HCT116 (cell line): ENCODE results near the gene TTLL7. TPM values are rescaled to one million over a fixed set of nuclear protein-coding genes. Genes with fewer than 3 reads are reported as not detected.

Experiments
- ATAC-seq: fragments of 200-7000 bp; cut with Tn5 transposase; 2 replicates; pipeline ENCODE4 v1.9.1; 2020; ENCODE audit warnings: mild to moderate bottlenecking, moderate library complexity
- BruUV-seq: library from RNA; stranded (reverse); fragments of 400-500 nt; replicated peaks from 2 replicates; lab custom pipeline; 2021; lab: Mats Ljungman, UMichigan
- CTCF ChIA-PET: fragments of 300-600 bp; sonication (Branson Sonifier 250); formaldehyde crosslinking; loops from one replicate; lab custom pipeline; 2021; ENCODE audit warnings: antibody characterized with exemption; lab: Charles Lee
- POLR2A ChIA-PET: fragments of 300-600, 350-600 bp; sonication (Branson Sonifier 250); formaldehyde crosslinking; loops from one replicate; lab custom pipeline; 2021; ENCODE audit warnings: antibody characterized with exemption; lab: Charles Lee
- RAD21 ChIA-PET, 2 experiments: fragments of 300-600 bp; sonication (Branson Sonifier 250); formaldehyde crosslinking; loops; one replicate each; lab custom pipeline; 2023; ENCODE audit warnings: low total read pairs in 2 of 2; ENCODE audit not compliant: uncharacterized antibody in 2 of 2, unreplicated experiment in 2 of 2, low non-redundant PET in 1 of 2; lab: Charles Lee
- DNase-seq: peaks from one replicate; pipeline ENCODE4 v3.0.0-alpha.2; 2010; ENCODE audit warnings: low read depth, low spot score
- H2AFZ ChIP-seq: fragments of 200-600 bp; shearing (Covaris generic), sonication (generic); 2 replicates; pipeline ENCODE4 v1.6.1; 2017; ENCODE audit warnings: low read depth, mixed run types, mixed read lengths, antibody characterized with exemption, low read length; ENCODE audit not compliant: poor library complexity, severe bottlenecking
- H3K27ac ChIP-seq: 2 replicates; pipeline ENCODE4 v1.5.1; 2012; ENCODE audit warnings: low read depth, low read length
- H3K27me3 ChIP-seq: fragments of 200-600 bp; sonication (generic); 2 replicates; pipeline ENCODE4 v1.6.1; 2016; ENCODE audit warnings: mixed run types, low read length, mixed read lengths; ENCODE audit not compliant: insufficient read depth
- H3K36me3 ChIP-seq, 2 experiments: fragments of 200-500 bp in 1 of 2; fragments of 200-600 bp in 1 of 2; sonication (Bioruptor generic) in 1 of 2; sonication (generic) in 1 of 2; 2 replicates each; pipeline versions ENCODE4 v1.5.1 to v1.6.1; 2014 to 2016; ENCODE audit warnings: low read length in 2 of 2, inconsistent platforms in 1 of 2, mixed read lengths in 1 of 2, mixed run types in 1 of 2; ENCODE audit not compliant: insufficient read depth in 2 of 2, control insufficient read depth in 1 of 2
- H3K4me1 ChIP-seq, 2 experiments: fragments of 200-600 bp in 1 of 2; sonication (generic) in 1 of 2; 2 replicates each; pipeline versions ENCODE4 v1.5.1 to v1.6.1; 2012 to 2017; ENCODE audit warnings: low read length in 2 of 2, inconsistent platforms in 1 of 2, mild to moderate bottlenecking in 1 of 2, mixed read lengths in 1 of 2, mixed run types in 1 of 2, moderate library complexity in 1 of 2; ENCODE audit not compliant: insufficient read depth in 2 of 2, control insufficient read depth in 1 of 2
- H3K4me2 ChIP-seq: fragments of 200-600 bp; sonication (generic); 2 replicates; pipeline ENCODE4 v1.6.1; 2017; ENCODE audit warnings: mixed run types, low read length, mixed read lengths
- H3K4me3 ChIP-seq, 2 experiments: fragments of 200-600 bp in 1 of 2; sonication (generic) in 1 of 2; replicated peaks in 1 of 2; 2 replicates each; pipeline ENCODE4 v1.5.1; 2011 to 2016; ENCODE audit warnings: low read length in 2 of 2, control low read depth in 1 of 2, low read depth in 1 of 2, mild to moderate bottlenecking in 1 of 2, mixed read lengths in 1 of 2, mixed run types in 1 of 2
- H3K79me2 ChIP-seq: fragments of 200-600 bp; sonication (generic); 2 replicates; pipeline ENCODE4 v1.6.1; 2017; ENCODE audit warnings: mild to moderate bottlenecking, mixed run types, low read length, moderate library complexity, mixed read lengths; ENCODE audit not compliant: insufficient read depth
- H3K9ac ChIP-seq: fragments of 200-600 bp; sonication (generic); 2 replicates; pipeline ENCODE4 v1.6.1; 2016; ENCODE audit warnings: low read length, mixed read lengths
- H3K9me2 ChIP-seq: fragments of 200-600 bp; sonication (generic), shearing (Covaris generic); 2 replicates; pipeline ENCODE4 v1.6.1; 2017; ENCODE audit warnings: mixed run types, mild to moderate bottlenecking, moderate library complexity; ENCODE audit not compliant: insufficient read depth
- H3K9me3 ChIP-seq, 2 experiments: fragments of 200-500 bp in 1 of 2; fragments of 200-600 bp in 1 of 2; sonication (Bioruptor generic) in 1 of 2; sonication (generic) in 1 of 2; 2 replicates each; pipeline ENCODE4 v1.6.1; 2014 to 2017; ENCODE audit warnings: low read length in 2 of 2, mixed read lengths in 2 of 2, inconsistent platforms in 1 of 2, low read depth in 1 of 2, mild to moderate bottlenecking in 1 of 2, mixed run types in 1 of 2, moderate library complexity in 1 of 2; ENCODE audit not compliant: control insufficient read depth in 1 of 2, insufficient read depth in 1 of 2
- H4K20me1 ChIP-seq: fragments of 200-600 bp; sonication (generic), shearing (Covaris generic); 2 replicates; pipeline ENCODE4 v1.6.1; 2017; ENCODE audit warnings: mixed run types, mild to moderate bottlenecking, moderate library complexity; ENCODE audit not compliant: insufficient read depth
- CBX3 ChIP-seq: IDR thresholded peaks from 2 replicates; pipeline ENCODE4 v1.6.1; 2012; ENCODE audit warnings: low read depth
- CEBPB ChIP-seq: IDR thresholded peaks from 2 replicates; pipeline ENCODE4 v1.6.1; 2012; ENCODE audit warnings: low read depth
- ELF1 ChIP-seq: IDR thresholded peaks from 2 replicates; pipeline ENCODE4 v1.6.1; 2012; ENCODE audit warnings: low read depth, borderline replicate concordance
- FOSL1 ChIP-seq: IDR thresholded peaks from 2 replicates; pipeline ENCODE4 v1.6.1; 2012; ENCODE audit warnings: low read depth
- JUND ChIP-seq: IDR thresholded peaks from 2 replicates; pipeline ENCODE4 v1.6.1; 2012
- POLR2A ChIP-seq: IDR thresholded peaks from 2 replicates; pipeline ENCODE4 v1.7.0; 2011; ENCODE audit warnings: borderline replicate concordance; ENCODE audit not compliant: insufficient read depth, insufficient read length; ENCODE audit errors: extremely low read depth
- POLR2AphosphoS5 ChIP-seq: IDR thresholded peaks from 2 replicates; pipeline ENCODE4 v1.6.1; 2011; ENCODE audit warnings: mild to moderate bottlenecking, low read depth, low read length, moderate library complexity
- RAD21 ChIP-seq: IDR thresholded peaks from 2 replicates; pipeline ENCODE4 v1.6.1; 2012; ENCODE audit warnings: low read depth, mild to moderate bottlenecking
- SIN3A ChIP-seq: IDR thresholded peaks from 2 replicates; pipeline ENCODE4 v1.6.1; 2012; ENCODE audit warnings: low read depth
- SP1 ChIP-seq: IDR thresholded peaks from 2 replicates; pipeline ENCODE4 v1.6.1; 2012; ENCODE audit warnings: low read depth
- SRF ChIP-seq: IDR thresholded peaks from 2 replicates; pipeline ENCODE4 v1.6.1; 2012; ENCODE audit warnings: low read depth
- TCF7L2 ChIP-seq: IDR thresholded peaks from 2 replicates; pipeline ENCODE4 v1.7.0; 2011; ENCODE audit warnings: borderline replicate concordance, inconsistent platforms; ENCODE audit not compliant: insufficient read depth, insufficient read length; ENCODE audit errors: extremely low read depth
- YY1 ChIP-seq: IDR thresholded peaks from 2 replicates; pipeline ENCODE4 v1.6.1; 2011; ENCODE audit warnings: low read length, low read depth, moderate library complexity, mild to moderate bottlenecking; ENCODE audit not compliant: insufficient replicate concordance; ENCODE audit errors: extremely low read depth
- ZFX ChIP-seq: fragments of 450-650 bp; IDR thresholded peaks from 2 replicates; pipeline ENCODE4 v1.6.1; 2017
- intact Hi-C: fragments of 100-400 bp; cut with micrococcal nuclease; formaldehyde crosslinking; loops from 2 replicates; pipeline ENCODE4 v1.10.0; 2022
- total RNA-seq: library from RNA; stranded (reverse); gene quantifications from one replicate; pipeline ENCODE4 v1.2.1, GENCODE V29; 2021; ENCODE audit not compliant: unreplicated experiment
- TF ChIP-seq, protein P1 (sequence below): IDR thresholded peaks from 2 replicates; pipeline ENCODE4 v1.6.1; 2012; ENCODE audit warnings: low read depth
- TF ChIP-seq, protein P2 (sequence below): IDR thresholded peaks from 2 replicates; pipeline ENCODE4 v1.6.1; 2011; ENCODE audit warnings: mild to moderate bottlenecking, low read length, moderate library complexity; ENCODE audit not compliant: insufficient replicate concordance; ENCODE audit errors: extremely low read depth
- TF ChIP-seq, protein P3 (sequence below): IDR thresholded peaks from 2 replicates; pipeline ENCODE4 v1.6.1; 2012

Gene TTLL7
- total RNA-seq, 1 experiment from 2014 or later: 21.2 TPM

DNA sequence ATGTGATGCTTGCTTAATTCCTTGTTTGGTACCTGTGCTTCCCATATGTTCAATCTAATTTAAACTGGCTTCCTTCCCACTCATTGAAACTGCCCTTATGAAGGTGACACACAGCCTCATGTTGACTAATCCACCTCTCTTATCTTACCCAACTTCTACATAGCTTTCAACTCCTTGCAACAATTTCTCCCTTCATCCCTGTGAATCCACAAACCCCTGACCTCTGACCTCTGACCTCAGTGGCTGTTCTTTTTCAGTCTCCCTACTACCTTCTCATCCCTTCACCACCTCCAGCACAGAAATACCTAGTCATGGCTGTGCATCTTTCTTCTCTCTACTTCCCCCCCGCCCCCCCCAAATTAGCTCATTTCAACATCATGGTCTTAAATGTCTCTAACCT, 144.5 kb downstream of the TTLL7 start:
- no TSS peak for BruUV-seq
- ChIA-PET RAD21 (no interaction called here), CTCF (no interaction called here), POLR2A (no interaction called here)
- no peak overlapping the region for H3K4me3 ChIP-seq
- no peaks in the 10 kb centered on the region for H3K9me2 ChIP-seq
- H3K27ac ChIP-seq: no peak overlapping the region
- DNase-seq (no peak), ATAC-seq (no peak)
- H2AFZ ChIP-seq: no peak overlapping the region
- no peaks in the 10 kb centered on the region for H3K27me3 ChIP-seq
- no peaks in the 10 kb centered on the region for H4K20me1 ChIP-seq
- no peak overlapping the region for H3K9ac ChIP-seq
- H3K36me3 ChIP-seq: no peaks in the 10 kb centered on the region
- no peak overlapping the region for H3K4me2 ChIP-seq
- H3K79me2 ChIP-seq: no peaks in the 10 kb centered on the region
- no peak for TF ChIP-seq FOSL1
- intact Hi-C loops: loop anchor here (10.0 kb wide), 1 partner anchor 1080 kb away; no protein-coding TSS in a partner anchor
- H3K4me1 ChIP-seq: no peaks in the 10 kb centered on the region
- H3K9me3 ChIP-seq: no peaks in the 10 kb centered on the region

DNA sequence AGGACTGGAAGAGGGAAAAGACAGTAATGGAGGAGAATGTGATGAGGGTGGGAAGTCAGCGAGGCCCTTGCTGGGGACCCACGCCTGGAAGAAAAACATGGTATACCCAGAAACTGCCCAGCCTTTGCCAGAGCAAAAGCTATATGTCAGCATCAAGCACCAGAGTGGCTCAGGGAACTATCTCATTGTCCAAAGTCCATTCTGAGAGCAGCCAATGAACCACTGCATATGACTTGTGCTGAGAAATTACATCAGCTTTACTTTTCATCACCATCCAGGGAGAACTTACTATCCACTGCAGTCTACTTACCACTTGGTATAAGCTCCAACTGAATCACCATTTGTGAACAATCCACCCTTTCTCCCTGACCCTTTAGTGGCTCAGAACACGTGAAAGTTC, 148.1 kb downstream of the TTLL7 start:
- POLR2A ChIA-PET: no interaction called here
- no peak overlapping the region for H3K27ac ChIP-seq
- H3K36me3 ChIP-seq: no peaks in the 10 kb centered on the region
- no peaks in the 10 kb centered on the region for H3K79me2 ChIP-seq
- no peak for ATAC-seq
- H3K4me3 ChIP-seq: no peak overlapping the region
- no peaks in the 10 kb centered on the region for H3K27me3 ChIP-seq
- no peaks in the 10 kb centered on the region for H3K4me1 ChIP-seq
- H4K20me1 ChIP-seq: no peaks in the 10 kb centered on the region
- TF ChIP-seq, protein P1, sequence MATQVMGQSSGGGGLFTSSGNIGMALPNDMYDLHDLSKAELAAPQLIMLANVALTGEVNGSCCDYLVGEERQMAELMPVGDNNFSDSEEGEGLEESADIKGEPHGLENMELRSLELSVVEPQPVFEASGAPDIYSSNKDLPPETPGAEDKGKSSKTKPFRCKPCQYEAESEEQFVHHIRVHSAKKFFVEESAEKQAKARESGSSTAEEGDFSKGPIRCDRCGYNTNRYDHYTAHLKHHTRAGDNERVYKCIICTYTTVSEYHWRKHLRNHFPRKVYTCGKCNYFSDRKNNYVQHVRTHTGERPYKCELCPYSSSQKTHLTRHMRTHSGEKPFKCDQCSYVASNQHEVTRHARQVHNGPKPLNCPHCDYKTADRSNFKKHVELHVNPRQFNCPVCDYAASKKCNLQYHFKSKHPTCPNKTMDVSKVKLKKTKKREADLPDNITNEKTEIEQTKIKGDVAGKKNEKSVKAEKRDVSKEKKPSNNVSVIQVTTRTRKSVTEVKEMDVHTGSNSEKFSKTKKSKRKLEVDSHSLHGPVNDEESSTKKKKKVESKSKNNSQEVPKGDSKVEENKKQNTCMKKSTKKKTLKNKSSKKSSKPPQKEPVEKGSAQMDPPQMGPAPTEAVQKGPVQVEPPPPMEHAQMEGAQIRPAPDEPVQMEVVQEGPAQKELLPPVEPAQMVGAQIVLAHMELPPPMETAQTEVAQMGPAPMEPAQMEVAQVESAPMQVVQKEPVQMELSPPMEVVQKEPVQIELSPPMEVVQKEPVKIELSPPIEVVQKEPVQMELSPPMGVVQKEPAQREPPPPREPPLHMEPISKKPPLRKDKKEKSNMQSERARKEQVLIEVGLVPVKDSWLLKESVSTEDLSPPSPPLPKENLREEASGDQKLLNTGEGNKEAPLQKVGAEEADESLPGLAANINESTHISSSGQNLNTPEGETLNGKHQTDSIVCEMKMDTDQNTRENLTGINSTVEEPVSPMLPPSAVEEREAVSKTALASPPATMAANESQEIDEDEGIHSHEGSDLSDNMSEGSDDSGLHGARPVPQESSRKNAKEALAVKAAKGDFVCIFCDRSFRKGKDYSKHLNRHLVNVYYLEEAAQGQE: no peak
- TF ChIP-seq SRF: no peak
- TF ChIP-seq, protein P2, sequence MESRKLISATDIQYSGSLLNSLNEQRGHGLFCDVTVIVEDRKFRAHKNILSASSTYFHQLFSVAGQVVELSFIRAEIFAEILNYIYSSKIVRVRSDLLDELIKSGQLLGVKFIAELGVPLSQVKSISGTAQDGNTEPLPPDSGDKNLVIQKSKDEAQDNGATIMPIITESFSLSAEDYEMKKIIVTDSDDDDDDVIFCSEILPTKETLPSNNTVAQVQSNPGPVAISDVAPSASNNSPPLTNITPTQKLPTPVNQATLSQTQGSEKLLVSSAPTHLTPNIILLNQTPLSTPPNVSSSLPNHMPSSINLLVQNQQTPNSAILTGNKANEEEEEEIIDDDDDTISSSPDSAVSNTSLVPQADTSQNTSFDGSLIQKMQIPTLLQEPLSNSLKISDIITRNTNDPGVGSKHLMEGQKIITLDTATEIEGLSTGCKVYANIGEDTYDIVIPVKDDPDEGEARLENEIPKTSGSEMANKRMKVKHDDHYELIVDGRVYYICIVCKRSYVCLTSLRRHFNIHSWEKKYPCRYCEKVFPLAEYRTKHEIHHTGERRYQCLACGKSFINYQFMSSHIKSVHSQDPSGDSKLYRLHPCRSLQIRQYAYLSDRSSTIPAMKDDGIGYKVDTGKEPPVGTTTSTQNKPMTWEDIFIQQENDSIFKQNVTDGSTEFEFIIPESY: no peak
- no peak for TF ChIP-seq POLR2AphosphoS5
- TF ChIP-seq, protein P3, sequence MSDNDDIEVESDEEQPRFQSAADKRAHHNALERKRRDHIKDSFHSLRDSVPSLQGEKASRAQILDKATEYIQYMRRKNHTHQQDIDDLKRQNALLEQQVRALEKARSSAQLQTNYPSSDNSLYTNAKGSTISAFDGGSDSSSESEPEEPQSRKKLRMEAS: no peak
- TF ChIP-seq RAD21: no peak
- no peak for TF ChIP-seq CBX3
- TF ChIP-seq ZFX: no peak
- no peak for TF ChIP-seq SIN3A
- TF ChIP-seq TCF7L2: no peak
- TF ChIP-seq SP1: no peak
- no peak for TF ChIP-seq FOSL1
- TF ChIP-seq POLR2A: no peak
- TF ChIP-seq ELF1: no peak
- TF ChIP-seq YY1: no peak
- TF ChIP-seq CEBPB: no peak
- TF ChIP-seq JUND: no peak
- TF ChIP-seq, all 23 proteins: peak for 0
- CTCF ChIA-PET: no interaction called here
- RAD21 ChIA-PET: no interaction called here
- no peak overlapping the region for H3K9ac ChIP-seq
- H3K9me3 ChIP-seq: no peaks in the 10 kb centered on the region
- no TSS peak for BruUV-seq
- no peak for DNase-seq
- H3K4me2 ChIP-seq: no peak overlapping the region
- intact Hi-C loops: loop anchor here (10.0 kb wide), 1 partner anchor 1076 kb away; no protein-coding TSS in a partner anchor
- H3K9me2 ChIP-seq: no peaks in the 10 kb centered on the region
- no peak overlapping the region for H2AFZ ChIP-seq
